Uterus (tissue), 4 donors: ENCODE results near the gene PIAS4. TPM values are rescaled to one million over a fixed set of nuclear protein-coding genes. Genes with fewer than 3 reads are reported as not detected.

Experiments
- DNase-seq, 2 donors: peaks; one replicate each; pipeline ENCODE4 v3.0.0-alpha.2; 2019 to 2020
- H3K27ac ChIP-seq, 2 donors: fragments of 200-600 bp; sonication (generic); 1 replicate in 1 of 2; 2 replicates in 1 of 2; pipeline ENCODE4 v1.5.1; 2016 to 2018
- H3K27me3 ChIP-seq, 2 donors: fragments of 200-600 bp; sonication (generic); one replicate each; pipeline ENCODE4 v1.5.1; 2018 to 2019; ENCODE audit warnings: control low read depth in 1 of 2
- H3K36me3 ChIP-seq, 2 donors: fragments of 200-600 bp; sonication (generic); one replicate each; pipeline ENCODE4 v1.5.1; 2019; ENCODE audit warnings: control low read depth in 1 of 2
- H3K4me1 ChIP-seq, 2 donors: fragments of 200-600 bp; sonication (generic); one replicate each; pipeline ENCODE4 v1.5.1; 2018 to 2019; ENCODE audit warnings: control low read depth in 1 of 2
- H3K4me3 ChIP-seq, 2 donors: fragments of 200-600 bp; sonication (generic); 1 replicate in 1 of 2; 2 replicates in 1 of 2; pipeline ENCODE4 v1.5.1; 2018 to 2019; ENCODE audit warnings: mild to moderate bottlenecking in 1 of 2
- H3K9me3 ChIP-seq, 2 donors: fragments of 200-600 bp; sonication (generic); one replicate each; pipeline ENCODE4 v1.5.1; 2019; ENCODE audit warnings: control low read depth in 1 of 2
- POLR2A ChIP-seq, 2 donors: fragments of 450-650 bp; IDR thresholded peaks; one replicate each; pipeline ENCODE4 v1.6.1; 2016; ENCODE audit warnings: antibody characterized with exemption in 2 of 2, mild to moderate bottlenecking in 1 of 2, moderate library complexity in 1 of 2
- intact Hi-C: fragments of 100-400 bp; cut with DNase I; formaldehyde crosslinking; loops from one replicate; pipeline ENCODE4 v1.15.1; 2023; ENCODE audit warnings: low total_unique reads
- total RNA-seq, 4 donors: library from RNA; depleted of rRNA in 3 of 4; stranded (reverse); fragments of >200 nt in 3 of 4; gene quantifications; one replicate each; pipeline versions ENCODE4 v1.1.0 to v1.2.4, GENCODE V29; 2014 to 2023
- TF ChIP-seq, protein P1 (sequence below), 4 experiments: fragments of 200-600 bp in 2 of 4; fragments of 450-650 bp in 2 of 4; sonication (generic) in 2 of 4; IDR thresholded peaks; one replicate each; pipeline ENCODE4 v1.5.1; 2016 to 2019; ENCODE audit warnings: antibody characterized with exemption in 4 of 4, mild to moderate bottlenecking in 2 of 4, moderate library complexity in 1 of 4
- donor health status: DM: yes; HTN: yes; CAD: no.

Gene PIAS4
- total RNA-seq, 4 donors from 2014 or later = 10.0 to 39.4 (median 23.4) TPM

DNA sequence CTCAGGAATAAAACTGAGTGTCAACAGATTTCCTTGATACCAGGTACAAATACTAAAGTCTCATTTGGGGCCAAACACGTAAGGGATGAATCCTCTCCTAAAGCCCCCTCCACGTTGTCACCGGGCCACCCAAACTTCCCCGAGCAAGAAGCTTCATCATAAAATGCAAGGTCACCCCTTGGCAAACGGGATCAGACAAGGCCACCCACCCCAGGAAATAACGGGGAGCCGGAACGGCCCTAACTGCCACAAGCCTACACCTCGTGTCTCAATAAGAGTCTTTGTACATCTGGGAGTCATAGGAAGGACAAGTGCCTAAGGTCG is 23.0 kb upstream of the PIAS4 start:
- peaks cover 0 to 11% of the 10 kb centered on the region in 2 donors for H3K4me1 ChIP-seq
- H3K9me3 ChIP-seq = no peaks in the 10 kb centered on the region
- peak overlapping the region; percentile 94 to 96 for H3K27ac ChIP-seq
- H3K4me3 ChIP-seq = peak overlapping the region; percentile 67 to 85
- no peak for DNase-seq
- intact Hi-C loops = loop anchor here (10.0 kb wide), 1 partner anchor 220 kb away; no protein-coding TSS in a partner anchor
- H3K36me3 ChIP-seq = no peaks in the 10 kb centered on the region
- H3K27me3 ChIP-seq = no peaks in the 10 kb centered on the region
- no peak for TF ChIP-seq POLR2A (IDR thresholded peaks at IDR 0.05)
- TF ChIP-seq, protein P1, sequence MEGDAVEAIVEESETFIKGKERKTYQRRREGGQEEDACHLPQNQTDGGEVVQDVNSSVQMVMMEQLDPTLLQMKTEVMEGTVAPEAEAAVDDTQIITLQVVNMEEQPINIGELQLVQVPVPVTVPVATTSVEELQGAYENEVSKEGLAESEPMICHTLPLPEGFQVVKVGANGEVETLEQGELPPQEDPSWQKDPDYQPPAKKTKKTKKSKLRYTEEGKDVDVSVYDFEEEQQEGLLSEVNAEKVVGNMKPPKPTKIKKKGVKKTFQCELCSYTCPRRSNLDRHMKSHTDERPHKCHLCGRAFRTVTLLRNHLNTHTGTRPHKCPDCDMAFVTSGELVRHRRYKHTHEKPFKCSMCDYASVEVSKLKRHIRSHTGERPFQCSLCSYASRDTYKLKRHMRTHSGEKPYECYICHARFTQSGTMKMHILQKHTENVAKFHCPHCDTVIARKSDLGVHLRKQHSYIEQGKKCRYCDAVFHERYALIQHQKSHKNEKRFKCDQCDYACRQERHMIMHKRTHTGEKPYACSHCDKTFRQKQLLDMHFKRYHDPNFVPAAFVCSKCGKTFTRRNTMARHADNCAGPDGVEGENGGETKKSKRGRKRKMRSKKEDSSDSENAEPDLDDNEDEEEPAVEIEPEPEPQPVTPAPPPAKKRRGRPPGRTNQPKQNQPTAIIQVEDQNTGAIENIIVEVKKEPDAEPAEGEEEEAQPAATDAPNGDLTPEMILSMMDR (IDR thresholded peaks at IDR 0.05) = no peak

DNA sequence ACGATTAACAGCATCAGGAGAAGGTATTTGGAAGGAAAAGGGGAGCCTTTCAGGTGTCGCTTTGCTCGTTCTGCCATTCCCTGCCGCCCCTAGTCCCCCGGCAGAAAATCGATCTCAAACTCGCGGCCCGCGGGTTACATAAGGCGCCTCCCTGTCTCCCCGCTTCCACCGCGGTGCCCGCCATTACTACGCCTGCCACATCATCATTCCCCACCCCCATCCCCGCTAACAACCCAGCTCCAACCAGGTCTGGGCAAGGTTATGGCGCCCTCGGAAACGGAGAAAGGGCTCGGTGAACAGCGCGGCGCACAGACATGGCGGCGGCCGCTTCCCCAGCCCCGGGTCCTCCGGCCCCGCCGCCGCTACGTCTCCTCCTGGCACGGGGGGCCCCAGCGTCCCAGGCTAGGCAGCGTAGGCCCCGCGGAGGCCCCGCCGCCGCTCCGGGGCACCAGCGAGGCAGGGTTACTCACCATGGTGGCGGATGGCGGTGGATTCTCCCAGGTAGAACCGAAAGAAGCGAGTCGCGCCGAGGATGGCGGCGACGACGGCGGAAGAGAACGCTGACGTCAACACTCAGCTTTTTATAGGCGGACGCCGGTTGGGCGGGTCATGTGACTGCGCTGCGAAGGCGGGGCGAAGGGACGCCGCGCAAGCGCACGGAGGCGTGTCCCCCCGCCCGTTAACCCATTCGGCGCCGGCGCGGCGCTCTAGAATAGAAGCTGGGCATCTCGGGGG is 22.5 kb upstream of the PIAS4 start, which contains the start of gene EEF2:
EEF2 (minus strand) TSS at position 556 of the 735 bp plus-strand sequence; CDS start at position 473, 83 bp downstream.
- Histone ChIP-seq H3K4me1 (peaks cover 0 to 11% of the 10 kb centered on the region in 2 donors), H3K27ac (peak within 1 kb of the TSS; percentile 94 to 96), H3K9me3 (no peaks in the 10 kb centered on the region), H3K27me3 (no peaks in the 10 kb centered on the region), H3K4me3 (peak within 1 kb of the TSS; percentile 67 to 85), H3K36me3 (no peaks in the 10 kb centered on the region)
- TF ChIP-seq, protein P1 (IDR thresholded peaks at IDR 0.05) = peak in 2 of 4 experiments; percentile 41 to 53
- peak; percentile 96 to 100 for TF ChIP-seq POLR2A (IDR thresholded peaks at IDR 0.05)
- peak; percentile 90 to 92 for DNase-seq
- intact Hi-C loops = loop anchor here (10.0 kb wide), 1 partner anchor 220 kb away; no protein-coding TSS in a partner anchor

DNA sequence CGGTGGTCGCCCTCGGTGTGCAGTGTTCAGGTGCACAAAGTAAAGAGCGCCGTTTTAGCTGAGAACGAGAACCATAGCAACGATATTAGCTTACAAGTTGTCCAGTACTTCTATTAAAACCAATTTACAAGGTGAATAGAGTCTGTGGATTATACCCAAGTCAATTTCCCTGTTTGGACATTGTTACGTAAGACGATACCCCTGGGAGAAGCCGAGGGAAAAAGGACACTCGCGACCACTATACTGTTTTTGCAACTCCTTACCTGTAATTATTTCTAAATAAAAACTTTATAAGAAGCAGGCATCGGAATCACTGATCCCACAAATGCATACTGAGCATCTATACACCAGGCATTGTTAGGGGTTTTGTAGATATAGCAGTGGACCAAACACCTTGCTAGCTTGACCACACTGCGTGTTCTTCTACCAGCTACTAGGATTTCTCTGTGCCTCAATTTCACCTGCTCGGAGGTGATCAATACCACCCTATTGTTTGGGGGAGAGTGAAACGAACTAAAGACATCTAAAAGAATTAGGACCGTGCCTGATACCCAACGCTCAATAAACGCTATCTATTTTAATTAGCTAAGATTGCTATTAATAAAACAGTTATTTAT is 21.8 kb upstream of the PIAS4 start:
- intact Hi-C loops = loop anchor here (10.0 kb wide), 1 partner anchor 219 kb away; no protein-coding TSS in a partner anchor
- Histone ChIP-seq H3K4me3 (peak overlapping the region; percentile 67 to 85), H3K36me3 (no peaks in the 10 kb centered on the region), H3K27me3 (no peaks in the 10 kb centered on the region), H3K27ac (peak overlapping the region; percentile 94 to 96), H3K4me1 (peaks cover 0 to 11% of the 10 kb centered on the region in 2 donors), H3K9me3 (no peaks in the 10 kb centered on the region)
- DNase-seq = no peak
- TF ChIP-seq, protein P1 (IDR thresholded peaks at IDR 0.05) = no peak
- no peak for TF ChIP-seq POLR2A (IDR thresholded peaks at IDR 0.05)

DNA sequence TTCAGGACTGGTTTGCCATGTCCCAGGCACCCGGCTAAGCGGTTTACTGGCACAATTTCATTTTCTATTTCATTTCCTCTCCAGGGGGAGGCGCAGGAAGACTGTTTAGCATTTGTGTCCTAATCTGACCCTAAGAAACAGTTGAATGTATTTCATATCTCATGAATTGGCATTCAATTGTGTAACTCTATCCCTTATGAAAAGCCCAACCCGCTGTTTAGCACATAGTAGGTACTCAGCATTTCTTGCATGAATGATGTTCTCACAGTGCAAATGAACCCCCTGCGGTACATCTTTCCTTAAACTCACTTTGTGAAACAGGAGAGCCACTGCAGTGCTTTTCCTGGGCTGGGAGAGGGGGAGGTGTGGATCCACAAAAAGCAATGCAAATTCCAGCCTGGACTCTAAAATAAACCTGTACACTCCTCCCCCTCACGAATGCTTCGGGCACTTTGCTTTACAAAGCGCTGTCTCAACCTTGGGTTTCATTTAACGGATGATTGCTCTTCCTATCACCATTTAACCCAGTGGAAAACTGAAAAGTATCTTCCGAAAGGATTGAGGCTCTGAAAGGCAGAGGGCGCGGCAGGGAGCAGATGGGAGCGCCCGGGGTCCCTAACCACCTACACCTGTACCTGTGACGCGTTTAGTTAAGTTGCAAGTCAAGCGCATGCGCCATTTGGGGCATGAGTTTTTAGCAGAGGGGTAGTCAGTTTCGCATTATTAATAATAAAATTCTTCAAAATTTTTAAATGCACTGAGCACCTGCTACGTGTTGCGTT is 21.1 kb upstream of the PIAS4 start:
- intact Hi-C loops = loop anchor here (10.0 kb wide), 1 partner anchor 218 kb away; no protein-coding TSS in a partner anchor
- TF ChIP-seq, protein P1 (IDR thresholded peaks at IDR 0.05) = peak; percentile 56 to 77 (median 69)
- peak in 1 of 2 donors; percentile 4 for TF ChIP-seq POLR2A (IDR thresholded peaks at IDR 0.05)
- Histone ChIP-seq H3K27me3 (no peaks in the 10 kb centered on the region), H3K36me3 (no peaks in the 10 kb centered on the region), H3K4me3 (peak overlapping the region; percentile 1 to 67), H3K27ac (peak overlapping the region; percentile 94 to 96), H3K9me3 (no peaks in the 10 kb centered on the region), H3K4me1 (peaks cover 0 to 11% of the 10 kb centered on the region in 2 donors)
- no peak for DNase-seq
